ENCODE data around the gene ELOVL5.
"Not testable (repeated sequence)": the region's sequence is repeated elsewhere in the genome, so short reads cannot be mapped to it uniquely, and the experiment has no call there.

ELOVL5 gene

GRCh38 chr6:53359095-53359842 lies 10.5 kb upstream of the ELOVL5 start:
- DNase-seq (ENCODE audit: low read depth in 2 of 2) = peak; percentile 74 to 78

- no peak for DNase-seq (ENCODE audit: low read depth in 2 of 2)
Measured at GRCh38 chr6:53358440-53359094, 9.8 kb upstream of the ELOVL5 start.

GRCh38 chr6:53357576-53358360 lies 9.0 kb upstream of the ELOVL5 start:
- DNase-seq (ENCODE audit: low read depth in 2 of 2) = no peak

- DNase-seq (ENCODE audit: low read depth in 2 of 2) = no peak
Measured at GRCh38 chr6:53353624-53354023, 4.9 kb upstream of the ELOVL5 start.

GRCh38 chr6:53352360-53352759 lies 3.6 kb upstream of the ELOVL5 start:
- DNase-seq (ENCODE audit: low read depth in 2 of 2) = no peak

GRCh38 chr6:53349209-53349693 lies 501 bp upstream of the ELOVL5 start:
- DNase-seq (ENCODE audit: low read depth in 2 of 2) = no peak

GRCh38 chr6:53347921-53348370 lies 804 bp downstream of the ELOVL5 start:
- DNase-seq (ENCODE audit: low read depth in 2 of 2) = no peak

GRCh38 chr6:53347250-53347920 lies 1.4 kb downstream of the ELOVL5 start:
- no peak for DNase-seq (ENCODE audit: low read depth in 2 of 2)

- DNase-seq (ENCODE audit: low read depth in 2 of 2) = not testable (repeated sequence)
Measured at GRCh38 chr6:53346049-53346448, 2.7 kb downstream of the ELOVL5 start.

GRCh38 chr6:53344969-53345368 lies 3.8 kb downstream of the ELOVL5 start:
- DNase-seq (ENCODE audit: low read depth in 2 of 2) = no peak

- no peak for DNase-seq (ENCODE audit: low read depth in 2 of 2)
Measured at GRCh38 chr6:53343092-53343491, 5.7 kb downstream of the ELOVL5 start.

GRCh38 chr6:53342217-53342616 lies 6.5 kb downstream of the ELOVL5 start:
- DNase-seq (ENCODE audit: low read depth in 2 of 2) = no peak

- DNase-seq (ENCODE audit: low read depth in 2 of 2) = no peak
Measured at GRCh38 chr6:53340536-53340935, 8.2 kb downstream of the ELOVL5 start.

- no peak for DNase-seq (ENCODE audit: low read depth in 2 of 2)
Measured at GRCh38 chr6:53339424-53339823, 9.3 kb downstream of the ELOVL5 start.

GRCh38 chr6:53338304-53338703 lies 10.4 kb downstream of the ELOVL5 start:
- no peak for DNase-seq (ENCODE audit: low read depth in 2 of 2)

- DNase-seq (ENCODE audit: low read depth in 2 of 2) = no peak
Measured at GRCh38 chr6:53336070-53336469, 12.7 kb downstream of the ELOVL5 start.

- DNase-seq (ENCODE audit: low read depth in 2 of 2) = peak; percentile 33 to 37
Measured at GRCh38 chr6:53335224-53335994, 13.3 kb downstream of the ELOVL5 start.

GRCh38 chr6:53333439-53334408 lies 15.0 kb downstream of the ELOVL5 start:
- DNase-seq (ENCODE audit: low read depth in 2 of 2) = no peak

- DNase-seq (ENCODE audit: low read depth in 2 of 2) = no peak
Measured at GRCh38 chr6:53331678-53332077, 17.1 kb downstream of the ELOVL5 start.

GRCh38 chr6:53330137-53330536 lies 18.6 kb downstream of the ELOVL5 start:
- no peak for DNase-seq (ENCODE audit: low read depth in 2 of 2)

Measured in stimulated activated CD4-positive, alpha-beta T cell treated with anti-CD3 and anti-CD28 coated beads, Interleukin-1b, Interleukin-23, amount 100 ng/mL, for 1 hour (primary cell).